Measurements from ENCODE around the gene GLI2.

Gene GLI2

DNA sequence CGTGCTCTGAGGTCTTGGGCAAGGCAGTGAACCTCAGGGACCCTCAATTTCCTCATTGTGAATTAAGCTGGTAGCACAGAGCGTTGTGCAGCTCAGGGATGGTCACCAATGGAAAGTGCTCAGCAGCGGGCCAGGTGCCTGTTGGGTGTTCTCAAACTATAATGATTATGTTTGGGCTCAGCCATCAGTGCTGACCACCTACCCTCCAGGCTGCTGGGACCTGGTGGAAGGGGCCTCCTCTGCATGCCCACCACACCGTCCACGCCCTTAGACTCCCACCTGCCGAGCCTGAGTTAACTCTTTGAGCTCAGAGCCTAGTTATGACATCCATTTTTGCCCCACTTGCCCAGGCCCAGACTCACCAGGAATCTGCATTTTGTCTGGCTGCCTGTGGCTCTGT, 35.0 kb downstream of the GLI2 start:
- no peak for DNase-seq (ENCODE audit: low spot score)

DNA sequence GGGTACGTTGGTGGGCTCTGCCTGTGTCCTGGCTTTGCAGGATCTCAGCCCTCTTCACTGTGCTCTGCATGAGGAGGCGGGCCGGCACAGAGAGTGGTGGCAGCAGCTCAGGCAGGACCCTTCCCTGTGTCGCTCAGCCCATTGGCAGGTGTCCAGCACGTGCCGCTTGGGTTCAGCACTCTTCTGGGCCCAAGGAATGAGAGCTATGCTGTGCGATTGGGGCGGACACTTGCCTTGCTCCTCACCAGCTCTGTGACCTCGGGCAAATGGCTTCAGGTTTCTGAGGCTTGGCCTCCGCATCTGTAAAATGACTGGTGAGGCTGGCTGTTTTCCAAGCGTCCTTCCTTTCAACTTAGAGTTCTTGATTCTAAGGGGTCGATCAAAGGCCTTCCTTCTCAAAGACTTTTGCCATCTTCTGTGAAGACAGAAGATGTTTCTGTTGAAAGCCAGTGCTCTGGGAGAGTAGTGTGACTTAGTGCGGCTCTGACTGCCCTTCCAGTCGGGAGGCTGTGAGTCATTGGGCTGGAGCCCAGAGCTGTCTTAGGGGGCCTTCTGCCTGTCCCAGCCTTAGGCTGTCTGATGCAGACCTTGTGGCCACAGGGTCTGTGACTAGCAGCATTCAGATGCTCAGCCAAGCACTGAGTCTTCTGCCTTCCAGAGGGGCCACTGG, 35.6 kb downstream of the GLI2 start:
- DNase-seq (ENCODE audit: low spot score) = no peak

DNA sequence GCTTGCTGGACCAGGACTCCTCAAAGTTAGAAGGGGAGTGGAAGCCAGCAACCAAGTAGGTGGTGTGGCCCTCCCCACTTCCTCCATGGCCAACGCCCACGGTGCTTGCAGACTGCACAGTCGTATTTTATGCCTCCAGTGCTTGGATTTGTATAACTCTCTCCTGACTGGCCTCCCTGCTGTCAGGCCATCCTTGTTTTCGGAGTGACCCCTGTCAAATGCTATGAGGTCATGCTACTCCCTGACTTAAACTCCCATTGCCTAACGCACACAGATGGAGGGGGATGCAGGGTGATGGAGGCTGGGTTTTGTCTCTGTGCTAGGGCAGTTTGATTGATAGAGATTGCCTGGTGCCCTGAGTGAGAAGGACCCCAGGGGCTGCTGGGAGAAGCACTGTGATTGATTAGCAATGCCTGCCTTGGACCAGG, 36.1 kb downstream of the GLI2 start:
- no peak for DNase-seq (ENCODE audit: low spot score)

DNA sequence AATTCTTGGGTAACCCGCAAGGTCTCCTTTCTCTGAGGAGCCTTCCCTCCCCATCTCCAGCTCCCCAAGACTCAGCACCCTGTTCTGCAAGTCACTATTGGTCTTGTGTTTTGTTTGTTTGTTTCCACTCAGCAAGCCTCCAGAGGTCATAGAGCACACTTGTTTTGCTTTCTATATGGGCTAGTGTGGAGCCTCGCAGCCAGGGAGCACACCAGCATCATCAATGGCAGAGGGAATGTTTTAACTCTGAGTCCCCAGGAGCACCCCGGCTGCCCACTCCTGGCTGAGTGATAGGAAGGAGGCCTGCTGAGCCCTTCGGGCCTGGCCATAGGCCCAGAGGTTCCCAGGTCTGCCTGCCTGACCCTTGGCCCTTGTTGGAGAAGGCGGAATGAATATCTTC, 36.6 kb downstream of the GLI2 start:
- no peak for DNase-seq (ENCODE audit: low spot score)

DNA sequence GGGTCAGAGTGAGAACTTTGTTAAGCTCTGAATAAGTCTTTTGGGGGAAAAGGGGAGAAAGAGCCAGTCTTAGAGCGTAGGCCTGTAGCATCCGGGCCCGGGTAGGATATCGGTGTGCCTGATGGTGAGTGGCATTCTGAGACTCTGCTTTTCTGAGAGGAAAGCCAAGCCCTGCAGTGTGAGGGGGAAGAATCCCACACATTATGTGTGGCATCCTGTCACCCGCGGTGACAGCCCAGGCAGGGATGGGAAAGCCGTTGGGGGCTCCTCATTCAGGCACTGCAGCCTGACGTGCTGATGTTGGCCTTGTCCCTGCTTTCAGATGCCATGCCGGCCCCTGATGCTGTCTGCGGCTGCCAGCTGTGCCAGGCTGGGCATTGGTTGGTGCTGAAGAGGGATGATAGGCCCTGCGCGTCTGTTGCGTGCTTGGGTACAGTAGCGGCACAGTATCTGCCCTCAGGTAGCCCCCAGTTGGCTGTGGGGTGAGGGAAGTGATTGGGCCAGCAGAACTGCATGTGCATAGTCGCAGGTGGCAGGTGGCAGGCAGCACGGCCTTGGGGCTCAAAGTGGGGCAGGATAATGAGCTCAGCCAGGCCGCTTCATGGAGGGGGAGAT, 37.6 kb downstream of the GLI2 start:
- no peak for DNase-seq (ENCODE audit: low spot score)

DNA sequence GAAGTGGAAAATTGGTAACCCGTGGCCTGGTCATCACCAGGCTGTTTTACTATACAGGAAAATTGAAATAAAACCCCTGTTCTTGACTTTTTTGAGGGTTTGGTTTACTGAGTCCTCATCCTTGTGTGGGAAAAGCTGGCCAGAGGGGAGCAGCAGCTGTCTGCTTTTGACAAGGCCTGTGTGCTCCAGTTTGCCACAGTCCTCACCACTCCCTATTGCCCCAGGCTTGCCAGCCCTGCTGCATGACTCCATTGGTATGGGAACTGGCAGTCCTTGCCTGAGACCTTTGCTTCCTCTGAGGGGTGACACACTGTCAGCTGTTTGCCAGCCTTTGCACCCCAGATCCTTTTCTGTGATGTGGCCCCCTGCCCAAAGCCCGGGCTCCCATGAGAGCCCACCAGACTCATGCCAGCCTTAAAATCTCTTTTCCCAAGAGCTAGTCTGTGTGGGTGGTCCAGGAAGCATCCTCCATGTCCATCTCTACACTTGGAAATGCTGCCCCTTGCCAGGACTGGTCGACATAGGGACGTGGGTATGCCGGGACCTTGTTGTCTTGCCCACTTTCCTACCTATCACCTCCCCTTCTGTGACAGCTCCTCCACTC, 39.0 kb downstream of the GLI2 start:
- no peak for DNase-seq (ENCODE audit: low spot score)

DNA sequence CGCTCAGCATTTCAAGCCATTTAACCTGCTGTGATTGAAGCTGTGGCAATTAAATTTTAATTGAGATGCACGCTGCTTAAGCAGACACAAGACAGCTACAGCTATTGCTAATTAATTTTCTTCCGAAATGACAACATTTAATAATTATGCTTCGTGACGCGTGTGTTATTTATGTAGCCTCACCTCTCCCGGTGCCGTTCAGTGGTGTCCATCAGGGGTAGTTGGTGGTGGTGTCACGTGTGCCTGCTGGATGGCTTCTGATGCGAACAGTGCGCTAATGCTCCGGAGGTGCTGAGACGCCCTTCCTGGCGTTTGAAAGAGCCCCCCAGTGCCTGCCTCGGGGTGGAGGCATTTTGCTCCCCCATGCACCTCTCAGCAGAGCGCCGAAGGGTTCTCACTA, 39.5 kb downstream of the GLI2 start:
- DNase-seq (ENCODE audit: low spot score) = no peak

DNA sequence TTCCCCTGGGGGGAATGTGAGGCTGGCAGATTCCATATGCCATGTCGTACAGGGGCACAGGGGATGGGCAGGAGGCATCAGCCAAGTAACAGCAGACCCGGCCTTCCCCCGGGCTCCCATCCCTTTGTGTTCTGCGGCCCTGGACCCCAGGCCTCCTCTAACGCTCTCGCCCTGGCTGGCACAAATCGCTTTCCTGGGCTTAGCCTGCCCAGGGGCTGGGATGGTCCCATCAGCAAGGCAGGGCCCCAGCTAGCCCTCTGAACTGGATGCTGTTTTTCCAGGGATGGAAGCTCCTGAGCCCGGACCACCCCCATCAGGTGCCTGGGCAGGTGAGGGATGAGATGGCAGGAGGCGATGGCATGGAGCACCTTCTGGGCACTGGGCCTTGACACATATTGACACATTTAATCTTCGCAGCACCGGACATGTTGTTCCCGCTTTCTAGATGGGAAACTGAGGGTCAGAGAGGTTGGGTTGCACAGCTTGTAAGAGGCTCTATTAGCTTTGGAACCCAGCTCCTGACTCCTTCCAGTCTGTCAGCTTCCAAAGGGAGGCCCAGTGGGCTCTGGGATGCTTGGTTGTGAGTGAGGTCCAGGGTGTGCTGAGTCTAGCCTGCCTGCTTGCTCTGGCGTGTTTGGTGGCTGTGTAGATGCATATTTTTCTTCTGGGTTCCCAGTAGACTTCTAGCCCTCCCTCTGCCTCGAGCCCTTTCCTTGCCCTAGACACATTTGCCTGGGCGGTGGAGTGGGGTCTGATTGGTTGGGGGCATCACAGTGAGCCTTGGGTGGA, 40.3 kb downstream of the GLI2 start:
- no peak for DNase-seq (ENCODE audit: low spot score)

DNA sequence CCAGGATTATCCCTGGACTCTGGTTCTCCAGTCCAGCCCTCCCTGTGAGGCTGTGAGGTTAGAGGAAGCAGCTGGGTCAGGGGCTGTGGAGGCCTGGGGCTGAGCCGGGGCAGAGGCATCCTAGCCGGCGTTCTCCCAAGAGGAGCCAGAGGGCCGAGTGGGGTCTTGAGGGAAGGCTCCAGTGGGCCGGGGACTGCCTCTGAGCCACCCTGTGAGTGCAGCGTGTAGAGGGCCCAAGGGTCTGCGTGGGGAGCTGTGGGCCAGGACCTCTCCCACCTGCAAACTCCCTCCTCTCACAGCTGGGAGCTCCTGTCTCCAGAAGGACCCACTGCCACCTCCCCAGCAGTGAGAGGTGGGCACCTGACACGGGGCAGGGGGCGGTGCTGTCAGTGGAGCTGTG, 41.0 kb downstream of the GLI2 start:
- DNase-seq (ENCODE audit: low spot score) = no peak

DNA sequence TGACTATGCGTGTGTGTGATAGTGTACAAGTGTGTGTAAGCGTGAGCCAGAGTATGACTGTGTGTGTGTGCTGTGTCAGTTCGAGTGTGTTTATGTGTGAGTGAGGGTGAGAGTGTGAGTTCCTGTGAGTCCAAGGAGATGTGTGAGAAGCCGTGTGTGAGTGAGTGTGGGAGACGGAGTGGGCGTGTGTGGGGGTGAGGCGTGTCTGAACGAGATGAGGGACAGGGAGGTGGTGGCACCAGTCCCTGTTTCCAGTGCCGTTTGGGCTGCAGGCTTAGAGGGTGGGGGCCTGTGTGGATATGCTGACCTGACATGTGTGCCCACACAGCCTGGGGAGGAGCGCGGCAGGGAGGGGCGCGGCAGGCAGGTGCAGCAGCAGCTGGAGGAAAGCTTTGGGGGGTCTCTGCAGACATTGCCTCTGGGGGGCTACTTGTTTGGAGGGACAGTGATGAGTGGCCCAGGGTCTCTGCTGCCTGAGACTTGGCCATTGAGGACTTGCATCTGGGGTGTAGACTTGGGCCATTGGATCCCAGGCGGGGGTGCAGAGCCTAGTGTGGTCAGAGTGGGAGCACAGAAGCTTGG, 41.6 kb downstream of the GLI2 start:
- no peak for DNase-seq (ENCODE audit: low spot score)

DNA sequence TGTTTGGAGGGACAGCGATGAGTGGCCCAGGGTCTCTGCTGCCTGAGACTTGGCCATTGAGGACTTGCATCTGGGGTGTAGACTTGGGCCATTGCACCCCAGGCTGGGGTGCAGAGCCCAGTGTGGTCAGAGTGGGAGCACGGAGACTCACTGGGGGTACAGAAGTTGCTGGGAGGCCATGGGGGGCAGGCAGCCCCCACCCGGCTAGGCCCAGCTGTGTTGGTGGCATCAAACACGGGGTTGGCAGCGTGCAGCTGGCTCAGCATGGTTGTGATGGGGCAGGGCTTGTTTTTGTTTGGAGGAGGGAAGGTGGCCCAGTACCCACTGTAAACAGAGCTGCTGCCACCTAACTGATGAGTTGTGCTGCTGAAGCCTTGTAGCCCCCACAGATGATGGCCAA, 42.1 kb downstream of the GLI2 start:
- DNase-seq (ENCODE audit: low spot score) = no peak

DNA sequence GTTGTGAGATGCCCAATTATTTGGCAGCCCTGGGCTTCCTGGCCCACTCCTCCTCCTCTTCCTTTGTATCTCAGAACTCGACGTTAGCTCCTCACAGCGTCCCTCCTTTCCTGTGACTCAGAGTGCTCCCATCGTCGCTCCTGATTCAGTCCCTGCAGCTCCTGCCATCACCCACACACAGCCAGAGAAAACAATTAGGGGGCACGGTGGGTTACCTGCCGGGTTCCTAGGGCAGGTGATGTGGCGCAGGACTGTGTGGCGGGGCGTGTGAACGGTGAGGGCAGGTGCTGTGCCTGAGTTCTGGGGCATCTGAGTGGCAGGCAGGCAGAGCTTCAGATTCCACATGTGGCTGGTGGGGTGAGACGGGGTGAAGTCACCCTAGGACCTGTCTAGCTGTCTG, 42.6 kb downstream of the GLI2 start:
- DNase-seq (ENCODE audit: low spot score) = no peak

DNA sequence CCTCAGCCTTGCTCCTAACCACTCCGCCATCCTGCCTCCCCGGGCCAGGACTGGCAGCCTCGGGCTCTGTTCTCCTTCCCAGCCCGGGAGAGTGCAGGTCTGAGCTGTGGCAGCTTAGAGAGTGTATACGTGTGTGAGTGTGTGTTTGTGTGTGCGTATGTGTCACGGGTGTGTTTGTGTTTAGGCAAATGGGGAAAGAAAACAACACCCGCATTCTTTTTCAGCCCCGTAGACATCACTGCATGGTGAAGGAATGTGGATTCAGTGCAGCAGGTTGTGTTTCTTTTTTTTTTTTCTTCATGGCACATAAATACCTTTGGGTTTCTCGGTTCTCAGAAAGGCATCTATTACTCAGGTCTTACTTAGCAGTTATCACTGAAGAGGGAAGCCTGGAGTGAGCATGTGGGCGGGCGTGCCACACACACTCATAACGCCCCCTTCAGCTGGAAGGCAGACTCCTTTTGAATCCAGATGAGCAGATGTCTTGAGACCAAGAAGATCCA, 44.2 kb downstream of the GLI2 start:
- DNase-seq (ENCODE audit: low spot score) = no peak

DNA sequence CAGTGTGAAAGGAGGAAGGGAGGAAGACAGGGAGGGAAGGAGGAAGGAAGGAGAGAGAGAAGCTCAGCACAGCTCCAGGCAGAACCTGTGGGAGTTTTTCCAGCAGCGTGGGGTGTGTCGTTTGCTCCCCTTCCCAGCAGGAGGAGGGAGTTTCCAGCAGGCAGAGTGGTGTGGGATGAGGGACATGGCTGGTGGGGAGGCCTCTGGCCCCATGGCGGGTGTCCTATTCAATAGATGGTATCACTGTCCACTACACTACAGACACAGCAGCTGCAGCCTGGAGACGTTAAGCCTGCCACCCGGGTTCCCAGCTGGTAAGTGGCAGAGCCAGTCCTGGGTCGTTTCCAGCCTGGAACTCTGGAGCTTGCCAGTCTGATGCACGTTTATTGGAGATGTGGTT, 44.7 kb downstream of the GLI2 start:
- no peak for DNase-seq (ENCODE audit: low spot score)

DNA sequence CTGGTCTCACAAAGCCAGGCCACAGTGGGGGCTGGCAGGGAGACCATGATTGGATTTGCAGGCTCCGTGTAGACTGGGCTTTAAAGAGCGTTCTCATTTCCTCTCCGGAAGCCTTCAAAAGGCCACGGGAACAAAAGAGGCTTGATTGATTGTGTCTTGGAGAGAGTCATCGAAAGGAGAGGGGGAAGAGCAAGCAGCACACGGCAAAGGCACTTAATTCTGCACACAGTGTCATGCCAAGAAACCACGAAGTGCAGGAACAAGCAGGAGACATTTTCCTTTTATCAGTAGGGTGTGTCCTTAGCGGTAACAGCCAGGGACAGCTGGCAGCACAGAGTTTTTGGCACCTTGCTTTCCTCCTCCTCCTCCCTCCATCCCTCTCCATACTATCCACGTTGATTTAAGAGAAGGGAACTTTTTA, 47.7 kb downstream of the GLI2 start:
- no peak for DNase-seq (ENCODE audit: low spot score)

DNA sequence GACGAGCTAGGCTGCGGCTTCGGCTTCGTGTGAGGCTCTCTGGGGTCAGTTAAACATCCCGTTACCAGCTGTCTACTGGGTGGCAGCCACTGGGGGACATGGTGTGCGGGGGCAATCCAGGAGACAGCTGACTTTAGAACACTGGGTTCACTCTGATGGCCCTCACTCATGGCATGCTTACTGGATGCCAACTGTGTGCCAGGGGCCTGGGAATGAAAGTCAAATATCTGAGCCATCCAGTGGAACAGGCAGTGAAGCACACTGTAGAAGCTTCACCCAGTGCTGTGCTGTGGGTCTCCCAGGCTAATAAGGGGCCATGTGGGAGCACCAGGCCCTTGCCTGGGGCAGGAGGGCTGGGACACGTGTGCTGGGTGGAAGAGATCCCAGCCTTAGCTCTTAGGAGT, 48.3 kb downstream of the GLI2 start:
- no peak for DNase-seq (ENCODE audit: low spot score)
